ENCODE measurements around the gene DCC.

DNA sequence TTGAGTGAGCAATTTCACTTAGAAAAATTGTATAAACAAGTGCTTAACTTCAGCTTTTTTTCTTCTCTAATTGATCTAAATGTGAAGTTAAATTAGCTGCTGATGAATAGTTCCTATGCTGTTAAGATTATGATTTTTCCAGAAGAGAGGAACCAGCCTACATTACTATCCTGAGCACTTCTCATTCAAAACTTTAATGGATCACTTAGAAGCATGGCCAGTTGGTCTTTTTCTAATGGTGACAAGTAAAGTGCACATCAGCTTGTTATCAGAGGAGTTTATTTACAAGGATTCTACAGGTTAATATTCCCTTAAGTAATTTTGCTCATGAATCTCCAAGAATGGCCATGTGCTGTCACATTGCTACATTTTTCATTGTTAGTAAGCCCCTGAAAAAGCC lies 37.1 kb downstream of the DCC start:
- TF ChIP-seq, protein P1, sequence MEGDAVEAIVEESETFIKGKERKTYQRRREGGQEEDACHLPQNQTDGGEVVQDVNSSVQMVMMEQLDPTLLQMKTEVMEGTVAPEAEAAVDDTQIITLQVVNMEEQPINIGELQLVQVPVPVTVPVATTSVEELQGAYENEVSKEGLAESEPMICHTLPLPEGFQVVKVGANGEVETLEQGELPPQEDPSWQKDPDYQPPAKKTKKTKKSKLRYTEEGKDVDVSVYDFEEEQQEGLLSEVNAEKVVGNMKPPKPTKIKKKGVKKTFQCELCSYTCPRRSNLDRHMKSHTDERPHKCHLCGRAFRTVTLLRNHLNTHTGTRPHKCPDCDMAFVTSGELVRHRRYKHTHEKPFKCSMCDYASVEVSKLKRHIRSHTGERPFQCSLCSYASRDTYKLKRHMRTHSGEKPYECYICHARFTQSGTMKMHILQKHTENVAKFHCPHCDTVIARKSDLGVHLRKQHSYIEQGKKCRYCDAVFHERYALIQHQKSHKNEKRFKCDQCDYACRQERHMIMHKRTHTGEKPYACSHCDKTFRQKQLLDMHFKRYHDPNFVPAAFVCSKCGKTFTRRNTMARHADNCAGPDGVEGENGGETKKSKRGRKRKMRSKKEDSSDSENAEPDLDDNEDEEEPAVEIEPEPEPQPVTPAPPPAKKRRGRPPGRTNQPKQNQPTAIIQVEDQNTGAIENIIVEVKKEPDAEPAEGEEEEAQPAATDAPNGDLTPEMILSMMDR (conservative IDR thresholded peaks at IDR 0.05; ENCODE audit: low read depth in 2 of 2), result no peak
- TF ChIP-seq EZH2phosphoT487 (IDR thresholded peaks at IDR 0.05; ENCODE audit: unreplicated experiment), result no peak
- TF ChIP-seq CREB1 (CRISPR knock-in tag; IDR thresholded peaks at IDR 0.05; ENCODE audit: low read depth), result no peak
- TF ChIP-seq JUNB (IDR thresholded peaks at IDR 0.05; ENCODE audit: unreplicated experiment), result no peak
- no peak for TF ChIP-seq POLR2AphosphoS5 (IDR thresholded peaks at IDR 0.05; ENCODE audit: low read depth)
- no peak for TF ChIP-seq EZH2 (IDR thresholded peaks at IDR 0.05; ENCODE audit: low read depth, unreplicated experiment)
- TF ChIP-seq, protein P2, sequence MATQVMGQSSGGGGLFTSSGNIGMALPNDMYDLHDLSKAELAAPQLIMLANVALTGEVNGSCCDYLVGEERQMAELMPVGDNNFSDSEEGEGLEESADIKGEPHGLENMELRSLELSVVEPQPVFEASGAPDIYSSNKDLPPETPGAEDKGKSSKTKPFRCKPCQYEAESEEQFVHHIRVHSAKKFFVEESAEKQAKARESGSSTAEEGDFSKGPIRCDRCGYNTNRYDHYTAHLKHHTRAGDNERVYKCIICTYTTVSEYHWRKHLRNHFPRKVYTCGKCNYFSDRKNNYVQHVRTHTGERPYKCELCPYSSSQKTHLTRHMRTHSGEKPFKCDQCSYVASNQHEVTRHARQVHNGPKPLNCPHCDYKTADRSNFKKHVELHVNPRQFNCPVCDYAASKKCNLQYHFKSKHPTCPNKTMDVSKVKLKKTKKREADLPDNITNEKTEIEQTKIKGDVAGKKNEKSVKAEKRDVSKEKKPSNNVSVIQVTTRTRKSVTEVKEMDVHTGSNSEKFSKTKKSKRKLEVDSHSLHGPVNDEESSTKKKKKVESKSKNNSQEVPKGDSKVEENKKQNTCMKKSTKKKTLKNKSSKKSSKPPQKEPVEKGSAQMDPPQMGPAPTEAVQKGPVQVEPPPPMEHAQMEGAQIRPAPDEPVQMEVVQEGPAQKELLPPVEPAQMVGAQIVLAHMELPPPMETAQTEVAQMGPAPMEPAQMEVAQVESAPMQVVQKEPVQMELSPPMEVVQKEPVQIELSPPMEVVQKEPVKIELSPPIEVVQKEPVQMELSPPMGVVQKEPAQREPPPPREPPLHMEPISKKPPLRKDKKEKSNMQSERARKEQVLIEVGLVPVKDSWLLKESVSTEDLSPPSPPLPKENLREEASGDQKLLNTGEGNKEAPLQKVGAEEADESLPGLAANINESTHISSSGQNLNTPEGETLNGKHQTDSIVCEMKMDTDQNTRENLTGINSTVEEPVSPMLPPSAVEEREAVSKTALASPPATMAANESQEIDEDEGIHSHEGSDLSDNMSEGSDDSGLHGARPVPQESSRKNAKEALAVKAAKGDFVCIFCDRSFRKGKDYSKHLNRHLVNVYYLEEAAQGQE (IDR thresholded peaks at IDR 0.05; ENCODE audit: unreplicated experiment), result no peak
- TF ChIP-seq, protein P3, sequence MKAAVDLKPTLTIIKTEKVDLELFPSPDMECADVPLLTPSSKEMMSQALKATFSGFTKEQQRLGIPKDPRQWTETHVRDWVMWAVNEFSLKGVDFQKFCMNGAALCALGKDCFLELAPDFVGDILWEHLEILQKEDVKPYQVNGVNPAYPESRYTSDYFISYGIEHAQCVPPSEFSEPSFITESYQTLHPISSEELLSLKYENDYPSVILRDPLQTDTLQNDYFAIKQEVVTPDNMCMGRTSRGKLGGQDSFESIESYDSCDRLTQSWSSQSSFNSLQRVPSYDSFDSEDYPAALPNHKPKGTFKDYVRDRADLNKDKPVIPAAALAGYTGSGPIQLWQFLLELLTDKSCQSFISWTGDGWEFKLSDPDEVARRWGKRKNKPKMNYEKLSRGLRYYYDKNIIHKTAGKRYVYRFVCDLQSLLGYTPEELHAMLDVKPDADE (IDR thresholded peaks at IDR 0.05), result no peak
- TF ChIP-seq NANOG (IDR thresholded peaks at IDR 0.05; ENCODE audit: borderline replicate concordance), result no peak
- no peak for TF ChIP-seq ZNF114 (CRISPR knock-in tag; IDR thresholded peaks at IDR 0.05)
- no peak for TF ChIP-seq ZNF331 (CRISPR knock-in tag; IDR thresholded peaks at IDR 0.05; ENCODE audit: low read depth)

Measured in GM23338 (cell line).